CD4-positive, CD25-positive, alpha-beta regulatory T cell (primary cell): Measurements from ENCODE around the gene MGAT5. TPM values are rescaled to one million over a fixed set of nuclear protein-coding genes. Genes with fewer than 3 reads are reported as not detected.
A peak's percentile ranks its signal among the peaks of the same experiment; 100 is the strongest.

Experiments used
- ATAC-seq, 2 donors: fragments of 150-1000 bp; cut with Tn5 transposase; one replicate each; pipeline ENCODE4 v1.10.0; 2021; ENCODE audit warnings: low read depth in 2 of 2, moderate number of reproducible peaks in 2 of 2, moderate library complexity in 1 of 2
- DNase-seq, 3 donors: peaks; one replicate each; pipeline versions ENCODE4 v3.0.0 to v3.0.0-alpha.2; 2012 to 2022; ENCODE audit warnings: mixed read lengths in 1 of 3
- H3K27ac ChIP-seq: one replicate; pipeline ENCODE4 v1.7.0; 2013; ENCODE audit warnings: mild to moderate bottlenecking, low read length; ENCODE audit not compliant: insufficient read depth, poor library complexity, severe bottlenecking
- H3K27me3 ChIP-seq: one replicate; pipeline ENCODE4 v1.7.0; 2013; ENCODE audit warnings: low read length; ENCODE audit not compliant: control insufficient read depth, insufficient read depth
- H3K36me3 ChIP-seq: one replicate; pipeline ENCODE4 v1.7.0; 2013; ENCODE audit warnings: mild to moderate bottlenecking, low read length, moderate library complexity; ENCODE audit not compliant: control insufficient read depth, insufficient read depth
- H3K4me1 ChIP-seq: 2 replicates; pipeline ENCODE4 v1.7.0; 2013; ENCODE audit warnings: mild to moderate bottlenecking, low read length; ENCODE audit not compliant: insufficient read depth, control insufficient read depth, poor library complexity, severe bottlenecking
- H3K4me3 ChIP-seq: one replicate; pipeline ENCODE4 v1.7.0; 2013; ENCODE audit warnings: low read depth, mild to moderate bottlenecking, low read length, moderate library complexity
- H3K9me3 ChIP-seq, 2 experiments: 1 replicate in 1 of 2; 2 replicates in 1 of 2; pipeline ENCODE4 v1.7.0; 2013; ENCODE audit warnings: low read length in 2 of 2, mild to moderate bottlenecking in 1 of 2, moderate library complexity in 1 of 2; ENCODE audit not compliant: control insufficient read depth in 2 of 2
- H3K27ac Mint-ChIP-seq, 3 donors: one replicate each; pipeline ENCODE4 v1.8.0; 2020 to 2022; ENCODE audit warnings: mild to moderate bottlenecking in 3 of 3, mixed read lengths in 3 of 3, moderate library complexity in 2 of 3
- H3K27me3 Mint-ChIP-seq: one replicate; pipeline ENCODE4 v1.8.0; 2022; ENCODE audit warnings: mild to moderate bottlenecking, mixed read lengths
- H3K36me3 Mint-ChIP-seq: one replicate; pipeline ENCODE4 v1.8.0; 2020; ENCODE audit warnings: mixed read lengths
- H3K4me1 Mint-ChIP-seq, 4 donors: one replicate each; pipeline ENCODE4 v1.8.0; 2020 to 2022; ENCODE audit warnings: mixed read lengths in 4 of 4, mild to moderate bottlenecking in 1 of 4
- H3K4me3 Mint-ChIP-seq, 4 donors: one replicate each; pipeline ENCODE4 v1.8.0; 2020 to 2022; ENCODE audit warnings: mild to moderate bottlenecking in 4 of 4, mixed read lengths in 4 of 4, moderate library complexity in 3 of 4
- H3K9me3 Mint-ChIP-seq, 7 donors: one replicate each; pipeline ENCODE4 v1.8.0; 2020 to 2022; ENCODE audit warnings: mixed read lengths in 7 of 7, mild to moderate bottlenecking in 3 of 7, moderate library complexity in 2 of 7
- polyA plus RNA-seq, 4 donors: library from polyadenylated mRNA; unstranded; fragments of 300-500 nt; fragmentation: Illumina TruSeq; gene quantifications; one replicate each; pipeline ENCODE4 v1.2.3, GENCODE V29; 2021
- total RNA-seq: library from RNA; stranded (reverse); gene quantifications from one replicate; pipeline ENCODE4 v1.2.3, GENCODE V29; 2022

MGAT5 gene
- total and polyA plus RNA-seq, 5 donors from 2014 or later: 3.6 to 68.8 (median 6.9) TPM

DNA sequence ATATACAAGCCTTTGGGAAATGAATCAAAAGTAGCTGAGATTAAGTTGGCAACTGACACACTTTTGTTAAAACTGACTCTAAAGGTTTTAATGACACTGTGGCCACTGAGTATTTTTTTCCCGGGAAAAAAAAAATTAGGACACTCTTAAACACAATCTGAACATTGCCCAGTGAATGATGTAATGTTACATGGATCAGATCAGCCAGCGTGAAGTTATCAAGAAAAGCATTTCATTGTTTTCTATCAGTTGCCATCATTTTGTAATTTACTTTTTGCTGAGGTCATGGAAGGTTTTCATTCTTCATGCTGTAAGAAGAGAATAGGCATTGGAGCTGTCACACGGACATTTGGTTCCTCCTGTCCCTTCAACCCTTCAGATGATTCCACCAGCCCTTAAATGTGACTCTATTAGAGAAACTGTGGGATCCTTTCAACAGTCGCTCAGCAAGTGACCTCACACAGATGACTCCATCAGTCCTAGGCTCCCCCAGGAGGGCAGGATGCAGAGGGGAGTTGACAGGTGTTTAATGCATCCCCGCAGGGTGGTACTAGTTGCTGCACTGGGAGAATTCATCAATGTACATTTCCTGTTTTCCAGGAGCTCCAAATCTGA is 164.2 kb downstream of the MGAT5 start:
- no peak for DNase-seq
- H3K9me3 ChIP-seq: no peaks in the 10 kb centered on the region
- H3K27me3 ChIP-seq: no peaks in the 10 kb centered on the region
- no peak overlapping the region for H3K4me3 ChIP-seq
- Mint-ChIP-seq H3K4me1 (peaks cover 0 to 5% (median 0%) of the 10 kb centered on the region in 4 donors), H3K4me3 (no peak overlapping the region), H3K27me3 (no peaks in the 10 kb centered on the region), H3K36me3 (peaks cover 40% of the 10 kb centered on the region), H3K9me3 (no peaks in the 10 kb centered on the region), H3K27ac (peak overlapping the region in 1 of 3 donors; percentile 58)
- ATAC-seq: no peak
- no peaks in the 10 kb centered on the region for H3K4me1 ChIP-seq
- H3K27ac ChIP-seq: no peak overlapping the region
- H3K36me3 ChIP-seq: peaks cover 15% of the 10 kb centered on the region

DNA sequence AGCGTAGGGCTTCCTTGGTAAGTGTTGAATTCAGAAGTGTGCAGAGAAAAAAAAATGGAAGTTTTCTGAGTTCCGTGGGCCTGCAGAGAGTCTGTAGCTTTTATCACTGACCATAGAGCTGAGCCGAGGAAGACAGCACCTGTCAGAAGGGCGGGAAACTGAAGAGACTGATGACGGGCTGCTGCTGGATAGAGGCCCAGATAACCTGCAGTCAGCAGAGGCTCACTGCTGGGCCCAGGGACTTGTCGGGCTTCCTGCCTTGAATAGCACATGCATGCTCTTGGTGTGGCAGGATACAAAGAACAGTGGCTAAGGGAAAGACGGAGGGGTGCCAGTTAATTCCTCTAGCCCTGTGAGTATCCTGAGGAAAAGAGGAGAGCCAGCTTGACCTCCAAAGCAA is 166.4 kb downstream of the MGAT5 start:
- ATAC-seq: no peak
- H3K27me3 ChIP-seq: no peaks in the 10 kb centered on the region
- Mint-ChIP-seq H3K4me1 (peaks cover 0 to 7% (median 2%) of the 10 kb centered on the region in 4 donors), H3K27me3 (no peaks in the 10 kb centered on the region), H3K4me3 (no peak overlapping the region), H3K9me3 (no peaks in the 10 kb centered on the region), H3K27ac (no peak overlapping the region), H3K36me3 (peaks cover 44% of the 10 kb centered on the region)
- no peak overlapping the region for H3K27ac ChIP-seq
- H3K4me3 ChIP-seq: no peak overlapping the region
- no peaks in the 10 kb centered on the region for H3K4me1 ChIP-seq
- peaks cover 24% of the 10 kb centered on the region for H3K36me3 ChIP-seq
- no peaks in the 10 kb centered on the region for H3K9me3 ChIP-seq
- no peak for DNase-seq

DNA sequence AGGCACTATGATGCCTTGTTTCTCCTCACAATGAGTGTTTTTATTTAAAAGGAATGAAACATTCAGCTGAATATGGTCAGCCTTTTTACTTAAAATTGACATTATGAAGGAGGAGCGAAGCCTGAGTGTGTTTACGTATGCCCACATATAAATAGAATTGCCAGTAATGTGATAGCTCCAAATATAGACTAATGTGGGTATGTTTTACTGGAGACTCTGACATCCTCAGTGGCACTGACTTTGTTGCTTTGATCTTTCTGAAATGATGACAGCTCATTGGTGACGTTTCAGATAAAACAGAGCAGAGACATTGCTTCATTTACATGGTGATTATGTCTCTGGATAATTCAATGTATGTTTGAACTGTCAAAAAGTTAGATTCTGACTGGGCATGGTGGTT is 167.0 kb downstream of the MGAT5 start:
- no peaks in the 10 kb centered on the region for H3K27me3 ChIP-seq
- Mint-ChIP-seq H3K4me3 (no peak overlapping the region), H3K27ac (no peak overlapping the region), H3K4me1 (peaks cover 0 to 10% (median 2%) of the 10 kb centered on the region in 4 donors), H3K9me3 (no peaks in the 10 kb centered on the region), H3K36me3 (peaks cover 43% of the 10 kb centered on the region), H3K27me3 (no peaks in the 10 kb centered on the region)
- no peaks in the 10 kb centered on the region for H3K4me1 ChIP-seq
- H3K4me3 ChIP-seq: no peak overlapping the region
- ATAC-seq (no peak), DNase-seq (no peak)
- no peaks in the 10 kb centered on the region for H3K9me3 ChIP-seq
- peaks cover 24% of the 10 kb centered on the region for H3K36me3 ChIP-seq
- H3K27ac ChIP-seq: no peak overlapping the region

DNA sequence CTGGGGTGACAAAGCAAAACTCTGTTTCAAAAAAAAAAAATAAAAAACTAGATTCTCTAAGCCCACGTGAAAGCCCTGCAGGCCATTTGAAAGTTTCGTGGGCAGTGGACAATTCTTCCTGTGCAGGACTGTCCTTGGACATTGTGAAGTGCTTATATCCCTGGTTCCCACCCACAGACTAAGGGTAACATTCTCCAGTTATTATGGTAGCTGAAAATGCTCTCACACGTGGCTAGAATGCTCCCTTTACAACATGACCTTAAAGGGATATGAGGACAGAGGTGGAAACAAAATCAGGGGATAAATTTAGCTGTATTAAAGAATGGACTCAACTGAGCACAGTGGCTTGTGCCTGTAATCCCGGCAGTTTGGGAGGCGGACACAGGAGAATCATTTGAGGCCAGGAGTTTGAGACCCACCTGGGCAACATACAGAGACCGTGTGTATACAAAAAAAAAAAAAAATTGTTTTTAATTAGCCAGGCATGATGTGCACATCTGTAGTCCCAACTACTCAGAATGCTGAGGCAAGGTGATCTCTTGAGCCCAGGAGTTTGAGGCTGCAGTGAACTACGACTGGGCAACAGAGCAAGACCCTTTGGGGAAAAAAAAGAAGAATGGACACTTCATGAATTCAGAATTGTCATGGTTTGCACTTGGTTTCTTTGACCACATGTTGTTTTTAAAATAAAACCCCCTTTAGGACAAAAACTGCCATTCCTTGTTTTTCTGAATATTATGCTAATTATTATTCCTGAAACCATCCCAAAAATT is 167.9 kb downstream of the MGAT5 start:
- no peaks in the 10 kb centered on the region for H3K27me3 ChIP-seq
- Mint-ChIP-seq H3K27ac (no peak overlapping the region), H3K4me1 (peaks cover 0 to 10% (median 1%) of the 10 kb centered on the region in 4 donors), H3K36me3 (peaks cover 44% of the 10 kb centered on the region), H3K9me3 (no peaks in the 10 kb centered on the region), H3K27me3 (no peaks in the 10 kb centered on the region), H3K4me3 (no peak overlapping the region)
- no peak for DNase-seq
- peaks cover 26% of the 10 kb centered on the region for H3K36me3 ChIP-seq
- H3K4me1 ChIP-seq: no peaks in the 10 kb centered on the region
- H3K4me3 ChIP-seq: no peak overlapping the region
- ATAC-seq: no peak
- no peaks in the 10 kb centered on the region for H3K9me3 ChIP-seq
- no peak overlapping the region for H3K27ac ChIP-seq

DNA sequence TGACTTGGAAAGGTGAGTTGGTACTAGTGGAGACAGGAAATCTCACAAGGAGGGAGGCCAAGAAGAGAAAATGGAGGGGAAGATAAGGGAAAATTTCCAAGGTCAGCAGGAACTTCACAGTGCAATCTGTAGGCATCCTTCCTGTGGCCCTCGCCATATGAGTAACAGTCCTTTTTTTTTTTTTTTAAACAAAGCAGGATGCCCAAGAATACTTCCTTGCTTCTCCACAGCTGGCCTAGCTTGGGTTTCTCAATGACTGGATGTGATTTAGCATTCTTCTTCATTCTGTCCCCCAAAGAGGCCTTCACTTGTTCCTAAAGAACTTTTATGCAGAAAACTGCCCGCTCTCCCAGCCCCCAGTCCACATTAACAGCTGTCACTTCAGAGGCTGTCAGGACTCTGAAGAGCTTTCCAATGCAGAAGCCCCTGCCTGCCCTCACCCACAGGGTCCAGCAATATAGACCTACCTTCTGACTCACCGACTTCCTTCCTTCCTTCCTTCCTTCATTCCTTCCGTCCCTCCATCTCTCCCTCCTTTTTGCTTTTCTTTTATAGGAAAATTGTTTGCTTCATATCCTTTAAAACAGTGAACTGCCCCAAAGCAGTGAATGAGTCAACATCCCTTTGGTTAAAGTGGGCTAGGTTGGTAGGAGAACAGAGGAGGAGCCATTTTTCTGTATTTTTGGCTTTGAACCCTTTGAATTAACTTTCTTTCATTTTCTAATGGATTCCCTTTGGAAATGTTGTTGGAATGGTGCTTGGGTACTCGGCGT is 172.0 kb downstream of the MGAT5 start:
- Mint-ChIP-seq H3K9me3 (no peaks in the 10 kb centered on the region), H3K36me3 (peaks cover 53% of the 10 kb centered on the region), H3K4me3 (no peak overlapping the region), H3K27me3 (no peaks in the 10 kb centered on the region), H3K4me1 (peaks cover 0 to 10% (median 0%) of the 10 kb centered on the region in 4 donors), H3K27ac (peak overlapping the region in 2 of 3 donors; percentile 23 to 30)
- no peak for ATAC-seq
- Histone ChIP-seq H3K4me3 (no peak overlapping the region), H3K4me1 (no peaks in the 10 kb centered on the region), H3K27ac (no peak overlapping the region), H3K27me3 (no peaks in the 10 kb centered on the region), H3K9me3 (no peaks in the 10 kb centered on the region), H3K36me3 (peaks cover 55% of the 10 kb centered on the region)
- no peak for DNase-seq

DNA sequence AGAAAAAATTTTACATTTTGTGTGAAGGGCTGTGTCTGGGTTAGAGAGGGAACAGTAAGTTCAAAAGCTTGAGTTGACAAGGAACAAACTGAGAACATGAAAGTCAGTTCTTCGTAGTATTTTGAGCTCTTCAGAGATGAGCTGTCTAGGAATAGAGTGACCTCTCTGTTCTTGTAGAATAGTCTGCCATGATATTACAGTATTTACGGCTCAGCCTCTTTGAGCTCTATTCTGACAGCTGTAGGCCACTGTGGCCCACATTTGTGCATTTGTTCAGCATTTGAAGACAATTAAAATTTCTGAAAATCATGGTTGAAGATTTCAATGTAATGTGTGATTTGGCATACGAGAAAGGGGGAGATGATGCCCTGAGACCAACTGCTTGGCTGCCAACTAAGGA is 172.8 kb downstream of the MGAT5 start:
- H3K36me3 ChIP-seq: peaks cover 62% of the 10 kb centered on the region
- no peak overlapping the region for H3K4me3 ChIP-seq
- H3K9me3 ChIP-seq: no peaks in the 10 kb centered on the region
- Mint-ChIP-seq H3K36me3 (peaks cover 60% of the 10 kb centered on the region), H3K27me3 (no peaks in the 10 kb centered on the region), H3K4me3 (no peak overlapping the region), H3K4me1 (peaks cover 0 to 10% (median 0%) of the 10 kb centered on the region in 4 donors), H3K9me3 (no peaks in the 10 kb centered on the region), H3K27ac (no peak overlapping the region)
- no peak overlapping the region for H3K27ac ChIP-seq
- no peaks in the 10 kb centered on the region for H3K4me1 ChIP-seq
- ATAC-seq: no peak
- H3K27me3 ChIP-seq: no peaks in the 10 kb centered on the region
- no peak for DNase-seq

DNA sequence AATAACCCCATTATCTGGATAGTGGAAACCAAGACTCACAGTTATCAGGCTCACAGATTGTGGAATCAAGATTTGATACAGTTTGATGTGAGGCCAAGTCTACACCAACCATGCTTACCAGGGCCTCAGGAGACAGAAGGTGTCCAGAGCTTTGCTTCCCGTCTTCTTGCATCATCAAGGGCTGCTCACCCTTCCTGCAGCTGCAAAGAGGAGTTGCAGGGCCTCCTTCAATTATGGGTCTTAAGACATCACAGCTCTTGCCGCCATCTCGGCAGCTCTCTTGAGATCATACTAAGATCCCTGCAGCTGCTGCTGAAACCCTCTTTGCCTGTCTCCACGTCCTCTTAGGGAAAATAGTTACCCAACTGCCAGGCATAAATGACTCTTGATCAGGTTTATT is 176.0 kb downstream of the MGAT5 start:
- H3K36me3 ChIP-seq: peaks cover 50% of the 10 kb centered on the region
- H3K27ac ChIP-seq: no peak overlapping the region
- no peaks in the 10 kb centered on the region for H3K9me3 Mint-ChIP-seq
- H3K4me1 ChIP-seq: no peaks in the 10 kb centered on the region
- no peaks in the 10 kb centered on the region for H3K27me3 ChIP-seq
- no peak overlapping the region for H3K27ac Mint-ChIP-seq
- H3K4me1 Mint-ChIP-seq: peaks cover 0 to 7% (median 1%) of the 10 kb centered on the region in 4 donors
- no peak overlapping the region for H3K4me3 Mint-ChIP-seq
- H3K36me3 Mint-ChIP-seq: peaks cover 65% of the 10 kb centered on the region
- H3K27me3 Mint-ChIP-seq: no peaks in the 10 kb centered on the region
- H3K9me3 ChIP-seq: no peaks in the 10 kb centered on the region
- DNase-seq: no peak
- ATAC-seq: no peak
- H3K4me3 ChIP-seq: no peak overlapping the region
